ENCODE measurements around the gene NEK11.

GRCh38 chr3:131077904-131078303 is 51.2 kb downstream of the NEK11 start:
- TF ChIP-seq CTCF (optimal IDR thresholded peaks at IDR 0.05 in 1 of 3, IDR thresholded peaks at IDR 0.05 in 1 of 3, conservative IDR thresholded peaks at IDR 0.05 in 1 of 3; ENCODE audit: extremely low read depth in 1 of 3, insufficient read depth in 2 of 3, low read length in 3 of 3), result no peak
- no peak for TF ChIP-seq EZH2 (IDR thresholded peaks at IDR 0.05; ENCODE audit: low read length)

Measured in keratinocyte (primary cell).